Activated CD8-positive, alpha-beta memory T cell treated with anti-CD3 and anti-CD28 coated beads for 36 hours (primary cell): ENCODE results near the gene MFAP3L. TPM values are rescaled to one million over a fixed set of nuclear protein-coding genes. Genes with fewer than 3 reads are reported as not detected.
"Not testable (repeated sequence)": the region's sequence is repeated elsewhere in the genome, so short reads cannot be mapped to it uniquely, and the experiment has no call there.

Source experiments
- CTCF ChIA-PET: fragments of 350-600 bp; sonication (Branson Sonifier 250); formaldehyde crosslinking; loops from one replicate; lab custom pipeline; 2021; ENCODE audit warnings: antibody characterized with exemption; lab: Charles Lee
- POLR2A ChIA-PET: fragments of 350-600 bp; sonication (Branson Sonifier 250); formaldehyde crosslinking; loops from one replicate; lab custom pipeline; 2021; ENCODE audit warnings: antibody characterized with exemption; lab: Charles Lee
- total RNA-seq, 2 experiments: library from RNA; stranded (reverse); gene quantifications; one replicate each; pipeline ENCODE4 v1.2.3, GENCODE V29; 2021

Gene MFAP3L
- total RNA-seq, result 1 to 10 TPM; 2.1 to 2.5 TPM

GRCh38 chr4:170026253-170027021 lies at the start of gene MFAP3L:
Gene MFAP3L (minus strand): TSS chr4:170026395. CDS start chr4:170005877, 20,518 bp downstream.
- CTCF ChIA-PET, result interaction anchor here (0.6 to 1.1 kb wide), 2 partner anchors 216 to 1032 kb away, joined by 3 read pairs; no protein-coding TSS in a partner anchor

DNA sequence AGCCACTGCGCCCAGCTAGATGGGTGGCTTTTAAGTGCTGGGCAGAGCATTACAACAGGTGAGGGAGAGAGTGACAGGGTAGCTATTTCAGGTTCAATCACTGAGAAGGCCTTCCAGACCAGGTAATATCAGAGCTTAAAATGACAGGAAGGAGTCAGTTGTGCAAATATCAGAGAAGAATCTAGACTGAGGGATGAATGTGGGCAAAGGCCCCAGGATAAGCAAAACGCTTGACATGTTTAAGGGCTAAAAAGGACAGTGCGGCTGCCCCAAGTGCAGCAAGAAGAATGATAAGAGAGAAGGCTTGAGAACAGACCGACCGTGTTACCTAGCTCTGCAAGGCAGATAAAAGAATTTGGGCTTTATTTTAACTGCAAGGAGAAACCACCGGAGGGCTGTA lies 45.0 kb upstream of the MFAP3L start:
- ChIA-PET POLR2A (no interaction called here), CTCF (no interaction called here)

More at GRCh38 chr4:170026253-170027021, at the start of gene MFAP3L:
- POLR2A ChIA-PET, result interaction anchor here (0.7 to 0.9 kb wide), 2 partner anchors 23 to 376 kb away, joined by 3 to 10 read pairs; no protein-coding TSS in a partner anchor

GRCh38 chr4:170068438-170069128 lies 42.4 kb upstream of the MFAP3L start:
- POLR2A ChIA-PET, result no interaction called here

GRCh38 chr4:170059421-170059820 lies 33.2 kb upstream of the MFAP3L start:
- CTCF ChIA-PET, result no interaction called here
- POLR2A ChIA-PET, result no interaction called here

More at GRCh38 chr4:170068438-170069128, 42.4 kb upstream of the MFAP3L start:
- CTCF ChIA-PET, result no interaction called here

DNA sequence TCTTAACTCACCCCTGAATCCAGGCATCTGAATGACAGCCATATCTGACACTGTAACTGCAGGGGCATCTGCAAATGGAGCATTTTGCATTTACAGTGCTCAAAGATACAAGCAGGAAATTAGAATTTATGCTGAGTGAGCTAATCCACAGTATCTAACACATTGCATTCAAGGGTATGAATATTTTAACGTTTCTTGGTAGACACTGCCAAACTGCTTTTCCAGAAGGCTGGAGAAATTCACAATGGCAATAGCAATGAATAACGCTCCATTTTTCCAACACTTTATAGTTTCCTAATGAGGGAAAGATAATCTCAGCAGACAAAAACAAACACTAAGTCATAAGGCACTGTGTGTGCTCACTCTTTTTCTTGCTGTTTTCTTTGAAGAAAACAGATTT lies 32.6 kb upstream of the MFAP3L start:
- ChIA-PET POLR2A (no interaction called here), CTCF (no interaction called here)

DNA sequence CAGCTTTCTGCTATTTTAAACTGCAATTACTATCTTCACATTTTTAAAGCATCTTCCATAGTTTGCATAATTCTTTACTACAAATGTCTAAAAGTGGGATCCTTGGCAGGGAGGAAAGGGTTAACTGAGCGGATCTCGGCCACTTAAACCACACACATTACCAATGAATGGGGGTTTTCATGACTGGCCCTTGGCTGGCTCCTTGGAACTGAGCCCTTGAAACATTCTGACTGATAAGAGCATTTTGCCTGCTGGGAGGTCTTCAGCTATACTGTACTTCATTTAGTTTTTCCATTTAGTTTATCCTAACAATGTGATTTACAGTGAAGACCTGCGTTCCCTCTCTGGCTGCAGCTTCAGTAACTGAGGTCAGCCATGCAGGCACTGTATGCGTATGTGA lies 31.7 kb upstream of the MFAP3L start:
- ChIA-PET POLR2A (no interaction called here), CTCF (no interaction called here)

DNA sequence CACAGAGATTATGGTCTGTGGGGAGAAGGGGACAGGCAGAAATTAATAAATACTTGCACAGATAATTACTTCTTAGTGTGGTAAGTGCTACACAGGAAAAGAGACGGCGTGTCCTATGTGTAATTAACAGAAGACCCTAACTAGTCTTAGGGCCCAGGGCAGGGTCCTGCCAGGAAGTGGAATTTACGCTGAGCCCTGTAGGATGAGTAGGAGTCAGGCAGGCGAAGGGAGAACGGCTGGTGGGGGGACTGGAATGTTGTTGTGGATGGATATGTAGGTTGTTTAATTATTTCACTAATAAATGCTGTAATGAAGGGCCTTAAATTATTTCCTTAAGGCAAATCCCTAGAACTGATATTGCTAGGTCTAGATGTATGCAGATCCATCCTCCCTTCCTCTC lies 26.7 kb upstream of the MFAP3L start:
- ChIA-PET POLR2A (no interaction called here), CTCF (no interaction called here)

- POLR2A ChIA-PET, result no interaction called here
Measured at GRCh38 chr4:170051402-170051801, 25.2 kb upstream of the MFAP3L start.

DNA sequence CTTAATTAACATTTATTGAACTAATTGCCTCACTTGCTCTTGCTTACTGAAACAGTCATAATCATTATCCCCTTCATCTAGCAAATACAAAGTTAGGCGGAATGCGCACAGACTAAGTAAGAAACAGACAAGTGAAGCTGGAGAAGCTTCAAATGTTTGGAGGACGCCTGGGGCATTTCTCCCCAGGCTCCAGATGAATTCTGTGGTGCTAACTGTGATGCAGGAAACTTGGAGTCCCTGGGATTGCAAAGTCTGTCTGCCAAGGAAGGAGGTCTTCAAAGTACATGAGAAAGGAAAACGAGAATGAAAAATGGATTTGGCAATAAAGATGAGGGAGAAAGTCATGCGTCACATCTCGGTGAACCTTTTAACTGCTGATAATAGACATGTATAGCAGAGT lies 23.6 kb upstream of the MFAP3L start:
- ChIA-PET POLR2A (no interaction called here), CTCF (no interaction called here)

More at GRCh38 chr4:170051402-170051801, 25.2 kb upstream of the MFAP3L start:
- CTCF ChIA-PET, result no interaction called here

GRCh38 chr4:170047771-170048354 lies 21.7 kb upstream of the MFAP3L start:
- CTCF ChIA-PET, result interaction anchor here (0.6 to 1.8 kb wide), 3 partner anchors 23 to 238 kb away, joined by 3 to 7 read pairs (median 4); no protein-coding TSS in a partner anchor
- POLR2A ChIA-PET, result no interaction called here

DNA sequence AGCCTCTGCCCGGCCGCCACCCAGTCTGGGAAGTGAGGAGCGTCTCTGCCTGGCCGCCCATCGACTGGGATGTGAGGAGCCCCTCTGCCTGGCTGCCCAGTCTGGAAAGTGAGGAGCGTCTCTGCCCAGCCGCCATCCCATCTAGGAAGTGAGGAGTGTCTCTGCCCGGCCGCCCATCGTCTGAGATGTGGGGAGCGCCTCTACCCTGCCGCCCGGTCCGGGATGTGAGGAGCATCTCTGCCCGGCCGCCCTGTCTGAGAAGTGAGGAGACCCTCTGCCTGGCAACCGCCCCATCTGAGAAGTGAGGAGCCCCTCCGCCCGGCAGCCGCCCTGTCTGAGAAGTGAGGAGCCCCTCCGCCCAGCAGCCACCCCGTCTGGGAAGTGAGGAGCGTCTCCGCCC lies 20.0 kb upstream of the MFAP3L start:
- POLR2A ChIA-PET, CTCF ChIA-PET: not testable (repeated sequence)

DNA sequence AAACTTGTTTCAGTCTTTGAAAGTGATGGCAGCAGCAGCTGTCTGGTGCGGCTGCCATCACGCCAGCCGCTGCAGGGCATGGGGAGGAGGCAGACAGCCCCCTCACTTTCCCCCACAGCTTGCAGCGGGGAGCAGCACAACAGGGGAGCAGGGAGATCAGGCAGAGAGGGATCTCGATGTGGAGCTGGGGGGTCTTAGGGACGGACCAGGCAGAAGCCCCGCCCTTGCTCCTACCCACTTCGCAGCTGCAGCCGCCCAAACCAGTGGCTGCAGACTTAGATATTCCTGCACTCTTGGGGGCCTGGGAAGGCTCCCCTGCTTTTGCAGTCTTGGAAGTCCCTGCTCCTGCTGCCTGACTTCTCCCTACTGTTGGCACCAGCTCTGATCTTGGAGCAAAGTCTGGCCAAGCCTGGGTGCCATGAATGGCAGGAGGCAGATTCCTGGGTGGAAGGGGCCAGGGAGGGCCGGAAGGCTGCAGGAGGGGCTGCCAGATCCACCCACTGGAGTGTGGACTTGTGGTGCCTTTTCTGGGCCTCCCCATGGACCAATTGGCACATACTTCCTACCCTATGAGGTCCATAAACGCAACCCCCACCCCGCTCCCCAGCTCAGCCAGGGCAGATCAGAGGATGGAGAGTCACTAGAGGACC lies 14.0 kb upstream of the MFAP3L start:
- POLR2A ChIA-PET, result no interaction called here
- CTCF ChIA-PET, result no interaction called here

GRCh38 chr4:170038769-170039168 lies 12.6 kb upstream of the MFAP3L start:
- CTCF ChIA-PET, result no interaction called here
- POLR2A ChIA-PET, result no interaction called here

DNA sequence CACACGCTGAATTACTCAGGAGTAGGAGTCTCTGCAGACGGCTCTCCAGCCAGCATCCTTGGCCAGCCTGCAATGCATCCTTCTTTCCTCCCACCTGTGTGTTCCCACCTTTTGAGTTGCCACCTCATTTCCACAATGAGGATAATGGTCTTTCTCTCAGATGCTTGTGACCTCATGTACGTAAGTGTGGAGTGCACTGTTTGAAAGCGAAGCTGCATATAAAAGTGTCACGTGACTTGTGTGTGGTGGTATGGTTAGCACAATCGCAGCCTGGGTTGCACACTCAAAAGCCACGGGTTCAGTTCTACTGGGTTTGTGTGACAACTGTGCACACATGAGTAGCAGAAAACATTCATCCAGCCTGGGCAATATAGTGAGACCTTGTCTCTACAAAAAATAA lies 12.0 kb upstream of the MFAP3L start:
- ChIA-PET POLR2A (no interaction called here), CTCF (interaction anchor here (0.7 kb wide), 1 partner anchor 9 kb away, joined by 3 read pairs; no protein-coding TSS in a partner anchor)

DNA sequence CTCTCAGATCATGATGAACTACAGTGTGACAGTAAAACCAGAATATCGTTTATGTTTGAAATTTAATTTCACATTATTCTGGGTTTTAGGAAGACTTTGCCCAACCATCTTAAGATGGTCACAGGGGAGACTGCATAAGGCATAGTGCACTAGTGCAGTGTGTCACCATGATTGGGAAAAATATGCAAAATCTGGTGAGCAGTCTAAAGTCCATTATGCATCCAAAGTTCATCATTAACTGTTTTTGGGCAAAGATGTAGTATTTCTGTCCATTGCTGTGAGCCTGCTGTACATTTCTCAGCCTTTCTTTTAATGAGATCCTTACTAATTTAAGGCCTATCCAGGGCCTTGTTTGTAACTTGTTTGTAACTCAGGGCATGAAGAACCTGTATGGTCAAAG lies 11.3 kb upstream of the MFAP3L start:
- ChIA-PET CTCF (interaction anchor here (0.7 kb wide), 1 partner anchor 8 kb away, joined by 3 read pairs; no protein-coding TSS in a partner anchor), POLR2A (no interaction called here)

GRCh38 chr4:170035845-170036244 lies 9.7 kb upstream of the MFAP3L start:
- ChIA-PET POLR2A (no interaction called here), CTCF (no interaction called here)

GRCh38 chr4:170035231-170035630 lies 9.0 kb upstream of the MFAP3L start:
- ChIA-PET POLR2A (no interaction called here), CTCF (no interaction called here)

DNA sequence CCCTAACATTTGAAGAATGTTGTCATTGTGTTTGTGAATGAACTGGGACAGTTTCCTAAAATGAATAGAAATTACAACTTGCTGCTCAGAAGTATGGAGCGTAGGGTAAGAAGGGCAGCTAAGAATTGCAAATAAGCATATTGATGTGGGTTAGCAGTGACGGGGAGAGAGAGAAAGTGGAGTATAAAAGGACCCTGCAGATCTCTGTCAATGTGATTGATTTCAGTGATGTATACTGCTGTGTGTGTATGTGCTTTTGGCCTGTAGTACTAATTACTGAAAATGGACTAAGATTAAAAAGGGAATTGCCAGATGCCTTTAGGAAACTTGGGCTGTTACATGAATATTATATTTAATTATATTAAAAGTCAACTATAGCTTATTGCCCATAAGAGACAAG lies 7.8 kb upstream of the MFAP3L start:
- CTCF ChIA-PET, result no interaction called here
- POLR2A ChIA-PET, result no interaction called here

DNA sequence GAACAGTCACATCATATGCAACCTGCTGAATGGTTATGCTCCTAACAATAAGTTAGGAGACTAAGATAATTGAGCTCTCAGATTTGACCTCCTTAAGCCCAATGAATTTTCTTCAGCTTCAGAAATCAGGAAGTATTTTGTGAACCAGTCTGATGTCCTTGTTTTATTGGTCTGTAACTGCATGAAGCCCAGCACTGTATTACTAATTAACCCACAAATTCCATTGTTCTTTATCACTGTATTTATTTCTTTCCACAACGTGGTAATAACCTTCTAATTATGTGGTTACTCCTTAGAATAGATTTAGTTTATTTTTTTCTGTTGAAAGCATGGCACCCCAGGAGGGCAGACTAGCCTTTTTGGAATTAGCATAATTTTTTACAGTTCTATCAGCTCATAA lies 3.9 kb upstream of the MFAP3L start:
- ChIA-PET CTCF (no interaction called here), POLR2A (no interaction called here)
